ENCODE measurements around the gene LRRFIP1. TPM values are rescaled to one million over a fixed set of nuclear protein-coding genes. Genes with fewer than 3 reads are reported as not detected.

LRRFIP1 gene
- total and polyA plus RNA-seq, 4 donors, result 79.7 to 194 (median 94.1) TPM

- Histone ChIP-seq H3K36me3 (ENCODE audit: control insufficient read depth in 4 of 4, insufficient read depth in 4 of 4, low read length in 4 of 4) (peaks cover 0 to 4% (median 0%) of the 10 kb centered on the region in 4 donors), H3K4me1 (ENCODE audit: control insufficient read depth in 5 of 5, insufficient read depth in 5 of 5, low read length in 5 of 5) (peaks cover 12 to 59% (median 21%) of the 10 kb centered on the region in 5 donors), H3K9ac (ENCODE audit: insufficient read depth in 1 of 2, low read length in 2 of 2) (no peak overlapping the region), H3K9me3 (ENCODE audit: control insufficient read depth in 4 of 4, insufficient read depth in 3 of 4, low read length in 3 of 4) (no peaks in the 10 kb centered on the region), H3K4me3 (no peak overlapping the region), H3K27me3 (ENCODE audit: control insufficient read depth in 3 of 3, insufficient read depth in 3 of 3, low read length in 2 of 3) (no peaks in the 10 kb centered on the region), H3K27ac (ENCODE audit: low read depth in 1 of 2, low read length in 1 of 2) (no peak overlapping the region)
- DNase-seq (no peak), ATAC-seq (ENCODE audit: insufficient read depth, low FRiP score) (no peak)
- TF ChIP-seq, protein P1, sequence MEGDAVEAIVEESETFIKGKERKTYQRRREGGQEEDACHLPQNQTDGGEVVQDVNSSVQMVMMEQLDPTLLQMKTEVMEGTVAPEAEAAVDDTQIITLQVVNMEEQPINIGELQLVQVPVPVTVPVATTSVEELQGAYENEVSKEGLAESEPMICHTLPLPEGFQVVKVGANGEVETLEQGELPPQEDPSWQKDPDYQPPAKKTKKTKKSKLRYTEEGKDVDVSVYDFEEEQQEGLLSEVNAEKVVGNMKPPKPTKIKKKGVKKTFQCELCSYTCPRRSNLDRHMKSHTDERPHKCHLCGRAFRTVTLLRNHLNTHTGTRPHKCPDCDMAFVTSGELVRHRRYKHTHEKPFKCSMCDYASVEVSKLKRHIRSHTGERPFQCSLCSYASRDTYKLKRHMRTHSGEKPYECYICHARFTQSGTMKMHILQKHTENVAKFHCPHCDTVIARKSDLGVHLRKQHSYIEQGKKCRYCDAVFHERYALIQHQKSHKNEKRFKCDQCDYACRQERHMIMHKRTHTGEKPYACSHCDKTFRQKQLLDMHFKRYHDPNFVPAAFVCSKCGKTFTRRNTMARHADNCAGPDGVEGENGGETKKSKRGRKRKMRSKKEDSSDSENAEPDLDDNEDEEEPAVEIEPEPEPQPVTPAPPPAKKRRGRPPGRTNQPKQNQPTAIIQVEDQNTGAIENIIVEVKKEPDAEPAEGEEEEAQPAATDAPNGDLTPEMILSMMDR (IDR thresholded peaks at IDR 0.05; ENCODE audit: control extremely low read depth, extremely low read depth), result no peak
- WGBS, 2 donors, result 80 to 86% methylated on average over 7 of the region's 7 CpGs
Observed at GRCh38 chr2:237671466-237672138, 44.2 kb downstream of the LRRFIP1 start.

DNA sequence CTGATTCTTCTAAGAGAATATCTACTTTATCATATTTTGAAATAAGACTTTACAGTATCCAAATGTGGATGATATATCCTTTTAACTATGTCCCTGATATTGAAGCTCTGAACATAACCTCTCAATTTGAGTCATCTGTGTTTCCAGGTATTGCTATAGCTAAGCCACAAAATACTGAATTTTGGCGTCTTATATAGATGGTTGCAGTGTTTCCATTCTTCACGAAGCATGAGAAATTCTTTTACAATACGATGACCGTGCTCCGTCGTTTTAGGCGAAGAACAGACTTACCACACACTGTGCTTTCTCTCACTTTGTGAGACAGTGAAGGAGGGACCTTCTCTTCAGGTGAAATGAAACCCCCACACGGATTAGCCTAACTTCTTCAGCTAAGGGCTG lies 45.3 kb downstream of the LRRFIP1 start:
- Histone ChIP-seq H3K27ac (ENCODE audit: low read depth in 1 of 2, low read length in 1 of 2) (peak overlapping the region in 1 of 2 donors; percentile 89), H3K9me3 (ENCODE audit: control insufficient read depth in 4 of 4, insufficient read depth in 3 of 4, low read length in 3 of 4) (no peaks in the 10 kb centered on the region), H3K36me3 (ENCODE audit: control insufficient read depth in 4 of 4, insufficient read depth in 4 of 4, low read length in 4 of 4) (peaks cover 0 to 4% (median 0%) of the 10 kb centered on the region in 4 donors), H3K9ac (ENCODE audit: insufficient read depth in 1 of 2, low read length in 2 of 2) (no peak overlapping the region), H3K4me3 (no peak overlapping the region), H3K4me1 (ENCODE audit: control insufficient read depth in 5 of 5, insufficient read depth in 5 of 5, low read length in 5 of 5) (peaks cover 13 to 68% (median 30%) of the 10 kb centered on the region in 5 donors), H3K27me3 (ENCODE audit: control insufficient read depth in 3 of 3, insufficient read depth in 3 of 3, low read length in 2 of 3) (no peaks in the 10 kb centered on the region)
- ATAC-seq (ENCODE audit: insufficient read depth, low FRiP score) (no peak), DNase-seq (no peak)
- TF ChIP-seq, protein P1 (IDR thresholded peaks at IDR 0.05; ENCODE audit: control extremely low read depth, extremely low read depth), result no peak
- 72 to 75% methylated on average over 8 of the region's 8 CpGs for WGBS, 2 donors

GRCh38 chr2:237673130-237674001 lies 46.0 kb downstream of the LRRFIP1 start:
- peaks cover 15 to 69% (median 34%) of the 10 kb centered on the region in 5 donors for H3K4me1 ChIP-seq (ENCODE audit: control insufficient read depth in 5 of 5, insufficient read depth in 5 of 5, low read length in 5 of 5)
- peak; percentile 37 for ATAC-seq (ENCODE audit: insufficient read depth, low FRiP score)
- peak overlapping the region in 1 of 2 donors; percentile 2 for H3K9ac ChIP-seq (ENCODE audit: insufficient read depth in 1 of 2, low read length in 2 of 2)

More at GRCh38 chr2:237673130-237674001, 46.0 kb downstream of the LRRFIP1 start:
- Histone ChIP-seq H3K4me3 (no peak overlapping the region), H3K27ac (ENCODE audit: low read depth in 1 of 2, low read length in 1 of 2) (peak overlapping the region in 1 of 2 donors; percentile 89), H3K27me3 (ENCODE audit: control insufficient read depth in 3 of 3, insufficient read depth in 3 of 3, low read length in 2 of 3) (no peaks in the 10 kb centered on the region), H3K9me3 (ENCODE audit: control insufficient read depth in 4 of 4, insufficient read depth in 3 of 4, low read length in 3 of 4) (no peaks in the 10 kb centered on the region), H3K36me3 (ENCODE audit: control insufficient read depth in 4 of 4, insufficient read depth in 4 of 4, low read length in 4 of 4) (peaks cover 0 to 4% (median 0%) of the 10 kb centered on the region in 4 donors)
- peak; percentile 78 to 87 (median 85) for DNase-seq
- WGBS, 2 donors, result 10 to 25% methylated on average over 39 of the region's 39 CpGs
- TF ChIP-seq, protein P1 (IDR thresholded peaks at IDR 0.05; ENCODE audit: control extremely low read depth, extremely low read depth), result peak; percentile 92
